A673 (cell line): ENCODE data around the gene MAPK8.

ENCODE experiments used
- EZH2 ChIP-seq: fragments of 200-600 bp; sonication (generic); IDR thresholded peaks from 2 replicates; pipeline ENCODE4 v1.6.1; 2017; ENCODE audit warnings: borderline replicate concordance, low read depth, mild to moderate bottlenecking, mixed read lengths, antibody characterized with exemption, low read length; ENCODE audit not compliant: poor library complexity, severe bottlenecking
- TF ChIP-seq, protein P1 (sequence below): fragments of 300-800, 200-600 bp; sonication (generic); conservative IDR thresholded peaks from 2 replicates; pipeline ENCODE4 v1.5.1; 2017; ENCODE audit warnings: low read depth, mild to moderate bottlenecking, antibody characterized with exemption, low read length, moderate library complexity, mixed read lengths

DNA sequence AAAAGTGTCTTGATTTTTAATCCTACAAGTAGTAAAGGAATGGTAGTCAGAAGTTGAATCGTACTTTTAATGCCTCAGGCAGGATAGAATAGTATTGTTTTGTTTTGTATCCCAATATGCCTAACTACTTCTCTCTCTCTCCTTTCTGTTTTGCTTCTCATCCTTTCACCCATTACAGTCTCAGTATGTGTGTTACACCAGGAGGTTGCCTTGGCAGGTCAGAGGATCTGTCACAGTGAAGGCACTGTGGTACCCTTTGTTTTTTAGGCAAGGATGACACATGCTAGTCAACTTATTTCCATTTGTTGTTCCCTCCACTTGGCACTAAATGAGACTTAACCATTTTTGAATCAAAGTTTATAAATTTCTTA is 94.4 kb downstream of the MAPK8 start:
- no peak for TF ChIP-seq EZH2
- TF ChIP-seq, protein P1, sequence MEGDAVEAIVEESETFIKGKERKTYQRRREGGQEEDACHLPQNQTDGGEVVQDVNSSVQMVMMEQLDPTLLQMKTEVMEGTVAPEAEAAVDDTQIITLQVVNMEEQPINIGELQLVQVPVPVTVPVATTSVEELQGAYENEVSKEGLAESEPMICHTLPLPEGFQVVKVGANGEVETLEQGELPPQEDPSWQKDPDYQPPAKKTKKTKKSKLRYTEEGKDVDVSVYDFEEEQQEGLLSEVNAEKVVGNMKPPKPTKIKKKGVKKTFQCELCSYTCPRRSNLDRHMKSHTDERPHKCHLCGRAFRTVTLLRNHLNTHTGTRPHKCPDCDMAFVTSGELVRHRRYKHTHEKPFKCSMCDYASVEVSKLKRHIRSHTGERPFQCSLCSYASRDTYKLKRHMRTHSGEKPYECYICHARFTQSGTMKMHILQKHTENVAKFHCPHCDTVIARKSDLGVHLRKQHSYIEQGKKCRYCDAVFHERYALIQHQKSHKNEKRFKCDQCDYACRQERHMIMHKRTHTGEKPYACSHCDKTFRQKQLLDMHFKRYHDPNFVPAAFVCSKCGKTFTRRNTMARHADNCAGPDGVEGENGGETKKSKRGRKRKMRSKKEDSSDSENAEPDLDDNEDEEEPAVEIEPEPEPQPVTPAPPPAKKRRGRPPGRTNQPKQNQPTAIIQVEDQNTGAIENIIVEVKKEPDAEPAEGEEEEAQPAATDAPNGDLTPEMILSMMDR, result no peak
